DMS79 (cell line): ENCODE data around the gene POC1A.
A peak's percentile ranks its signal among the peaks of the same experiment; 100 is the strongest.
"Not testable (repeated sequence)": the region's sequence is repeated elsewhere in the genome, so short reads cannot be mapped to it uniquely, and the experiment has no call there.

Source experiments
- DNase-seq: peaks from one replicate; lab custom pipeline; 2025; lab: John Stamatoyannopoulos, UW

Gene POC1A

DNA sequence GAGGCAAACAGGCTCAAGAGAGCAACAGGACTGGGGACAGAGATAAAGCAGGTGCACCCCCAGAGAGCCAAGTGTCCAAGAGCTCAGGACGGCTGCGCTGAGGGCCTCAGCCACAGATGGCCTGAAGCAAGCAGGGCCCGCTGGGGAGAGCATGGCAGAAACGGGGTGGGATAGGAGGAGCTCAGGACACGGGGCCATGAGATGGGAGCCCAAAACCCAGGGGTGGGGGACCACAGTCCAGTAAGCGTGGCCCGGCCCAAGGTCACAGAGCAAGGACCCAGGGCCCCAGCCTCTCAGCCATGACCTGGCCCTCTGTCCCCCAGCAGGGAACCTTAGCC lies 107.4 kb downstream of the POC1A start:
- no peak for DNase-seq

DNA sequence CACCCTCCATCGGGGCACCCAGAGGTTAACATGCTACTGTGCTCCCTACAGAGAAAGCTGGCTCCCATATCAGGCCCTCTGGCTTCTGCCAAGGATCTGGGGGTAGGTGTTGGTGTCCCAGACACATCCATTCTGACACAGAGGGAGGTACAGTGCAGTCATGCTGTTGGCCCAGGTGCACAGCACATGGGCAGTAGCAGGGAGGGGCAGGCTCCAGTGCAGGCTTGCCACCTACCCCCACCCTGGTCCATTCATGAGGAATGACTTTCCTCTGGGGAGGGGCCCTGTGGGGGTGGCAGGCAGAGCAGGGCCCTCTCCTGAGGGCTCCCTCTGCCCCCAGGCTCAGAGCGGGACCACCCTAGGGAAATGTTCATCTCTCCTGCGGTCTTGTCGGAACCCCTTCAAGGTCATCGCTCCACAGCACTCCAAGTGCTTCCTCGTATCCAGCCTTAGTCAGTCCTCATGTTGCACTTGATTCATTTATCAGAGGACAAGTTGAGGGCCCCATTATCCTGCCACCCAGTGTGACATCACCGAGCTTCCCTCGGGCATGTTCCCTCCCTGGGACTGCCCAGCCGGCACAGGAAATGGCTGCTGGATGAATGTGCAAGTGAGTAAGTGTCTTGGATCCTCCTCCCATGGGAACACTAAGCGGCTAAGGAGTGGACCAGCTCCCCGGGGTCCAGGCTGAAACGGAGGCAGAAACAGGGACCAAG lies 107.9 kb downstream of the POC1A start:
- DNase-seq = no peak

DNA sequence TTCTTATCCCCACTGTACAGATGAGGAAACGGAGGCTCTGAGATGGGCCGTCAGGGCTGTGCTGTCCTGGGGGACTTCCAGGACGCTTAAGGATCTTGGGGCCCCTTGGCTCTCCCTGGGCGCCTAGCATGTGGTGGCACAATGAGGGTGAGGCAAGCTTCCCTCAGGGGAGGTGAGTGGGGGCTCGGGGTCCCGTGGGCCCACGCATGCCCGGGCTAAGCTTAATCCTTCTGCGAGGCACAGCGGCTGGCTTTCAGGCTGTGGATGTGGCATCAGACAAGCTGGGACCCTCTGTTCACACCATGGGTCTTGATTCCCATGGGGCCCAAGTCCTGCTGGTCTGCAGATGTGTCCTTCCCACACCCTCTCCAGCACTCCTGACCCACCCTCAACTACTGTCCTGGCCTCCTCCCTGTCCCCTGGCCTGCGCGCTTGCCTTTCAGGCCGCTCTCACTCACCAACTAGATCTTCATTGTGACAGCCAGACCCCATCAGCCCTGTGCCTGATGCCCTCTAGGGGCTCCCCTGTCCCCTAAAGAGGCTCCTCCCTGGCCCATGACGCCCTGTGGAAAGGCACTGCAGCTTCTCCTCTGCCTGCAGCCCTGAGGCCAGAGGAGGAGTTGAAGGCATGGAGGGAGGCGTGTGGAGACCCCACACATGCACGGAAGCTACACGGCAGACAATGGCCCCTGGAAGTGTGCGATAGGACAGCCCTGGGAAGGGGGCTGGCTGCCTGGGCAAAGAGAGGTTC lies 109.2 kb downstream of the POC1A start:
- DNase-seq = no peak

DNA sequence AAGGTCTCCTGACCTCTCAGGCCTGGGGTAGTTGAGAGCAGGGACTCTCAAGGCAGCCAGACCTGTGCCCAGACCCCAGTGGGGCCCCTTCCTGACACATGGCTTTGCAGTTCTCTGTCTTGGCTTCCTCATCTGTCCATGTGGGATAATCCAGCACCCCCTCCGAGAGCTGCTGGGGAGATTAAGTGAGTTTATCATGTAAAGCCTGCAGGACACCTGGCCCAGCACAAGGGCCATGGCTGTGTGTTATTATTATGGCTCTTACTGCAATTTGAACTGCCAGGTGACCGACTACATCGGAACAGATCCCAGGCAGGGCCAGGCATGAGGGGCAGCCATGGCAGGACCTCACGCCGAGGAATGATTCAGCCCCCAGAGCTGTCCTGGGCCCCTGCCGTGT lies 110.5 kb downstream of the POC1A start:
- no peak for DNase-seq

DNA sequence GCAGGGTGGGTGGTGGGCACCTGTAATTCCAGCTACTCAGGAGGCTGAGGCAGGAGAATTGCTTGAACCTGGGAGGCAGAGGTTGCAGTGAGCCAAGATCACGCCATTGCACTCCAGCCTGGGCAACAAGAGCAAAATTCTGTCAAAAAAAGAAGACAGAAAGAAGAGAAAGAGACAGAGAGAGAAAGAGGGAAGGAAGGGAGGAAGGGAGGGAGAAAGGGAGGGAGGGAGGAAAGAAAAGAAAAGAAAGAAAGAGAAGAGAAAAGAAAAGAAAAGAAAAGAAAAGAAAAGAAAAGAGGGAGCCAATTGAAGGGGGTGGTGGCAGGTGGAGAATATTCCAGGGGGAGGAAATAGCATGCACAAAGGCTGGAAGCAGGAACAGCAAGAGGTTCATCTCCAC lies 111.2 kb downstream of the POC1A start:
- DNase-seq = not testable (repeated sequence)

DNA sequence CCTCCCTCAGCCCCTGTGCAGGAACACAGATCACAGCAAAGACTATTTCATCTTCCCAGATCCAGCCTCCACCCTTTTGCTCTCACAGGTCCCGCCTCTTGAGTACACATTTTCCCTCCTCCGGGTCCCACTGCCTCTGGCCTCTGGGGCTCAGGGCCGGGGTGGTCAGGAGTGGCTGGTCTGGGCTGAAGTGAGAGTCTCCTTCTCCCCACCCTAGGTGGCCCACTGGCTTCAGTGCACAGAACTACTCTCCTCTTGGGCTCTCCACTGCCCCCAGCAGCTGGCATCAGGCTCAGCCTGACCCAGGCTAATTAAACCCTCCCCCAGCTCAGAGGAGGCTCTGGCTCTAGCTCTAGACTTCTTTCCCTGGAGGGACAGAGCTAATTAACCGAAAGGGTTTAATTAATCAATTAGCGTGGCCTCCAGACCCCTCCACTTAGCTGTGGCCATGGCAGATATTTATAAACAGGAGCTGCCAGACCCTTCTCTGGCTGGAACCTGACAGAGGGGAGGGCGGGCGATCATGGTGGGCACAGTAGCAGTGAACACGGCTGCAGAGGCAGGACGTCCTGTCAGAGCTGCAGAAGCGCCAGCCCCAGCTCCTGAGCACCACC lies 113.0 kb downstream of the POC1A start:
- no peak for DNase-seq

DNA sequence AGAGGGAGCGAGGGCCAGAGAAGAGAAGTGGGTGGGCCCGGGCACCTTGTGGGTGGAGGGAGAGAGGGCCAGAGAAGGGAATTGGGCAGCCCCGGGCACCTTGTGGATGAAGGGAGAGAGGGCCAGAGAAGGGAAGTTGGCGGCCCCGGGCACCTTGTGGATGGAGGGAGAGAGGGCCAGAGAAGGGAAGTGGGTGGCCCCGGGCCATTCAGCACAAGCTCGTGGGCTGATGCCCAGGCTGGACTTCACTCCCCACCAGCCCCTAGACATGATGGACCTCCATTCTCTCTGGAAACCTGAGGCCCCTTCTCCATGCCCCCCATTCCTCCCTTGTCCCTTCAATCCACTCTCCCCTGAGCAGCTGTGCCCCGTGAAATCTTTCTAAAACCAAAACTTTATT lies 113.6 kb downstream of the POC1A start:
- DNase-seq = no peak

DNA sequence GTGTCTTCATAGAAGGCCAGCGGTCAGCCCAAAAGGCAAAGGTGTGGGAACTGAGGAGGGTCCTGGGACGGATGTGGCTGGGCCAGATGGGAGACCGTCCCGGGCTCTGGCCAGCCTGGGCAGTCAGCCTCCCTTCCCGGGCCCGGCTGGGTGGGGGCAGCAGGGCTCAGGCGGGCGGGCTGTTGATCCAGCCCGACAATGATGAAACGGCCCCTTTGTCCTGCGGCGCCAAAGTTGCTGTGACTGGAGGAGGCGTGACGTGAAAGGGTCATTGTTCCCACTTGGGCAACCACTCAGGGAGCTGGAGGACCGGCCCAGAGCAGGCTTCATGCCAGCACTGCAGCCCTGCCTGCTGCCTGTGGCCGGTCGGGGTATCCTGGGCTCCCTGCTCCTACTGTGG lies 114.4 kb downstream of the POC1A start:
- peak; percentile 16 for DNase-seq

DNA sequence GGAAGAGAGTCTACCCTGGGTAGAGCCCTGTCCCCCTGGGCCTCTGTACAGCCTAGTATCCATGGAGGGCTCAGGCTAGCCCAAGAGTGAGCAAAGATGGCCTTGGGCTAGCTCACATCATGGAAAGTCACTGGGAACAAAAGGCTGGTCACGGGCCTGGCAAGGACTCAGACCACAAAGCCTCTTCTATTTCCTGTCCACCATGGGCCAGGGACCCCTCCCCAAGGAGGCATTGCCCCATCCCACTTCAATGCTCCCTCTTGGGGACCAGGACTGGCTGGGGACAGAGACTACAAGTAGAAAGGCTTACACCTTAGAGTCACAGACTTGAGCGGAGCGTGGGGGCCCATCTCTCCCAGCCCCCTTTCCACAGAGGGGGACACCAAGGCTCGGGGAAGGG lies 114.8 kb downstream of the POC1A start:
- no peak for DNase-seq

DNA sequence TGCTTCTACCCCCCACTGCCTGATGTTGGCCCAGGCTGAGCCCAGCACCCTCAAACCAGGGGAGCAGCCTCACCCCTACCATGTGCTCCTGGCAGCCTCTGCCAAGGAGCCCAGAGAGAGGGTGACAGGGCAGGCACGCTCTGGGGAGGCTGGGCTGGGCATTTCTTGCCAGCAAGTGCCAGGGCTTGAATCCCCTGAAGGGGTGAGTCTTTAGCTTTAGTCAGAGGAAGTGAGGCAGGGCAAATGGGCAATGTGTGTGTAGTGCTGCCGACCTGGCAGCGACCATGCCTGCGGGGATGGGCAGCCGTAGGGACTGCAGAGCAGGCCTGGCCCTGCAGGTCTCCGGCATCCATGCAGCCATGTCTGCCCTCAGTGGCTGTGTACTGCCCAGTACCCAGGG lies 116.0 kb downstream of the POC1A start:
- no peak for DNase-seq

DNA sequence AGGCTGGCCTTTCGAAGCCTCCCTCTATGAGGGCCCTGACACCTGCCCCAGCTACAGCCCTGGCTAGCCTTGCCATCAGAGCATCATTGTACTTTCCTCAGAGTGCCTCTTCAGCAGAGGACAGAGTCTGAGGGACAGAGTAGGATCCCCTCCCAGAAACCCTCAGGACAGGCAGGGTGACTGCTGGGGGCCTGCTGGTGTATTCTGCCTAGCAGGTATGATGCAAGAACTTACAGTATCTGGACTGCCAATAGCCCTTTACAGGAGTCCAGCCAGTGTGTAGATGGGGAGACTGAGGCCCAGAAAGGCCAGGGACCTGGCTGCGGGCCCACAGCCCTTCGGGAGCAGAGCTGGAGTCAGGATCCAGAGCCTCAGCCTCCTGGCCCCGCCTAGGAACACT lies 116.9 kb downstream of the POC1A start:
- no peak for DNase-seq

DNA sequence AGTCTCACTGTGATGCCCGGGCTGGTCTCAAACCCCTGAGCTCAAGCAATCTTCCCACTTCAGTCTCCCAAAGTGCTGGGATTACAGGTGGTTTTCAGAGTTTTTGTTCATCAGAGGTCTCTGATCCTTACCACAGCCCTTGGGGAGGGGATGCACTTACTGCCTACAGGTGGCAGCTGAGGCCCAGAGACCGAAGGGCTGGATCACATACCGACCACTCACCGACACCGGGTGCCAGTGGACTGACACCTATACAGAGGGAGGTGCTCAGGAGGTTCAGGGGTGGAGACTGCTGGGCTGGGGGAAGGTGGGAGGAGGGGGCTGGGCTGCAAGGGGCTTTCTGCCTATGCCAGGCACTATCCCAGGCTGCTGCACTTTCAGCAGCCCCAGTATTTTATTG lies 117.4 kb downstream of the POC1A start:
- no peak for DNase-seq

DNA sequence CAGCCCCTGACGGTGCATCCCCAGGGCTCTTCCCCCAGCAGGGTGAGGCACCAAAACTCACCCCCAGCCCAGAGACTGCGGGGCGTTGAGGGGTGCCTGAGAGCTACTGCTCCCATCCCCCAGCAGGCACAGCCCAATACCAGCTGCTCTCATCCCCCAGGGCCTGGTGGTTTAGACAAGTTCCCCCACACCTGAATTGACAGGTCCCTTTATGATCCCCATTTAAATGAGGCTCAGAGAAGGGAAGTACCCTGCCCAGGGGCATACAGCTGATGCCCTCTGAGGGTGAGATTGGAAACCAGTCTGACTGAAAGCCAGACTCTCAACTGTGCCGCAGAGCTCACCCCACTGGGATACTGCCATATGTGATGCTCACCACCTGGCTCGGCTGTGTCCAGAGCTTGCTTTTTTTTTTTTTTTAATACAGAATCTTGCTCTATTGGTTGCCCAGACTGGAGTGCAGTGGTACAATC lies 118.0 kb downstream of the POC1A start:
- DNase-seq = no peak

DNA sequence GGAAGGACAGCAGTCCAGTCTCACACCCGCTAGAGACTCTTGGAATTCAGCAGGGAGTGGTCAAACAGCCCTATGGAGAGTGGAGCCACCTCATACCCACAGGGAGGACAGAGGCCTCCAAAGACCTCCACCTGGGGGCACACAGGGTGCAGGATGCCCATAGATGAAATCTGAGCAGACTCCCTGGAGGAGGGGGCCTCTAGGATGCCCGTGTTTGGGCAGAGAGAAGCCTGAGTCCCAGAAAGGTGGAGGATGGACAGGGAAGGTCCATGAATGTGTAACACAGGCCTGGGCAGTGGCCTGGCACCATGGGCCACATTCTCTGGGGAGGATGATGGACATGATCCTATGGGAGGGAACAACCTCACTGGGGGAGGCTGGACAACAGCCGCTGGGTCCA lies 119.6 kb downstream of the POC1A start:
- no peak for DNase-seq

DNA sequence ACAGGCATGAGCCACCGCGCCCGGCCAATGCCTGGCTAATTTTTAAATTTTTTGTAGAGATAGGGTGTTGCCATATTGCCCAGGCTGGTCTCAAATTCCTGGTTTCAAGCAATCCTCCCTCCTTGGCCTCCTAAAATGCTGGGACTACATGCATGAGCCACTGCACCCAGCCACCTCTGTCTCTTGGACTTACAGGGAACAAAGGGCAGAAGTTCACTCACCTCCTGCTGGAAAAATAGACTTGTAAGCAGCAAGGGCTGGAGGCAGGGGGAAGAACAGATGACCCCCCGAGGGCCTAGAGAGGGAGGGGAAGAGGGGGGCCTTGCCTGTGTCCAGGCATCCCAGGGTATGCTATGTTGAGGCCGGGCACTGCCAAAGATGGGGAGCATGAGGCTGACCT lies 120.0 kb downstream of the POC1A start:
- no peak for DNase-seq

DNA sequence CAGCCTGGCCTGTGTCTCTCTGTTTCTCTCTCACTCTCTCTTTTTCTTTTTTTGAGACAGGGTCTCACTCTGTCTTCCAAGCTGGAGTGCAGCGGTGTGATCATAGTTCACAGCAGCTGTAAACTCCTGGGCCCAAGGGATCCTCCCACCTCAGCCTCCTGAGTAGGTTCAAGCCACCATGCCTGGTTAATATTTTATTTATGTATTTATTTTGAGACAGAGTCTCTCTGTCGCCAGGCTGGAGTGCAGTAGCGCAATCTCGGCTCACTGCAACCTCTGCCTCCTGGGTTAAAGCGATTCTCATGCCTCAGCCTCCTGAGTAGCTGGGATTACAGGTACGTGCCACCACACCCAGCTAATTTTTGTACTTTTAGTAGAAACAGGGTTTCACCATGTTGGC lies 120.5 kb downstream of the POC1A start:
- DNase-seq = not testable (repeated sequence)

DNA sequence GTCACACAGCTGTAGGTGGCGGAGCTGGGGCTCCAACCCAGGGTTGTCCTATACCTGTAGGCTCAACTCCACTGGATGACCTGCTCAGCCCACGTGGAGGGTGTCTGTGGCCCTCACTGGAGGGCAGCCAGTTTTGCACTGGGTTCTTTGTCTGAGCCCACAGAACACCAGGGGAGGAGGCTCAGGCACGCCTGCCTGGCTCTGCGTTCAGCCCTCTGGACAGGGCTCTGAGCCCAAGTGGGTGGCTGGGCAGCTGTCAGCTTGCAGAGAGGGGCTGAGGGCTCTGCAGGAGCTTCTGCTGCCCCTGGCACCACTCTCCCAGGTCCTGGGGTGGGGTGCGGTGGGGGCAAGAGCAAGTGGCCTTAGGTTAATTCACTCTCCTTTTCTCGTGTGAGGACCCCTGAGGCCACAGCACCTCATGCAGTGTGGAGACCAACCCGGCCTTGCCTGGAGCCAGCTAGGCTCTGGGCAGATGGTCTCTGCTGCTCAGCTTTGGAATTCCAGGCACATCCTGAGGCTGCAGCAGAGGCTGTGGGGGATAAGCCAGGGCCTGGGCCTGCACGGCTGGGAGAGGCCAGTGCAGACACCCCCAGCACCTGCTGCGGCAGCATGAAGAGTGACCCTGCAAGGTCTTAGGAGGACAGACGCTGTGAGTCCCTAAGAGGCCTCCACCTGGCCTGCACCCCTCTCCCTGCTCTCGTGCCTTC lies 121.4 kb downstream of the POC1A start:
- DNase-seq = no peak

DNA sequence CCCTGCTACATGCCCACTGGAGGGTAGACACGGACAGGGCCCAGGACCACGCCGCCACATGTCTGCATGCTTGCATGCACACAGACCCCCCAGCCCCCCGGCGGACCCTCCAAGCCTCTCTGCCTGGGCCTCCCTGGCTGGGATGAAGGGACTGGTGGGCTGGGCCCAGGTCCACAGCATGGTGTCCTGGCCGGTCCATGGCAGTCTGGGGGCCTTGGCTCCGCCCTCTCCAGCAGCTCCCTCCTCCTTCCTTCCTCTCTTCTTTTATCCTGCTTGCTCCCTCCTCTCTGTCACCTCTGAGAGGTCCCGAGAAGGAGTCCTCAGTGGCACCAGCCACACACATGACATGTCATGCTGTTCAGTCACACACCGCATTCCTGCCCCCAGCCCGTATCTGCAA lies 122.3 kb downstream of the POC1A start:
- no peak for DNase-seq

DNA sequence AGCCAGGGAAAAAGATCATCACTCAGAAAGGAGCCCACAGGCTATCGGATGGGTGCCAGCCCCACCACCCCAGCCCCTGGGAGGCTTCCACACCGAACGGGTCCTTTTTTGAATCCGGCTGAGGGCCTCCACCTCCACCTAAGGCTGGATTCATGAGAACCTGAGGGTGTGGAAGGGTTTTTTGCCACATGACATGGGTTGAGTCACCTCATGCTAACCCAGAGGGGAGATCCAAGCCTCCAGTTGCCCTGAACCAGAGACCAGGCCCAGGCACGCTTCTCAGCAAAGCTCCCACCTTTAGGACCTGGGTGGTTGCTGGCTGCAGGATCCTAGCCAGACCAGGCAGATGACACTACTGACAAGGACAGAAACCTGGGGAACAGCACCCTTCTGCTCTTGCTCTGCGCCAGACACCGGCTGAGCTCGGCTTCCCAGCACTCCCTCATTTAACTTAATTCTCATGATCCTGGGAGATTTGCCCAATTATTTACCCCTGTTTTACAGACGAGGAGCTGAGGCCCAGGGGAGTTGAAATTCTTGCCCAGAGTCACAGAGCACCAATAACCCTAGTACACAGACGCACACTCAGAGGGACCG lies 123.4 kb downstream of the POC1A start:
- no peak for DNase-seq

DNA sequence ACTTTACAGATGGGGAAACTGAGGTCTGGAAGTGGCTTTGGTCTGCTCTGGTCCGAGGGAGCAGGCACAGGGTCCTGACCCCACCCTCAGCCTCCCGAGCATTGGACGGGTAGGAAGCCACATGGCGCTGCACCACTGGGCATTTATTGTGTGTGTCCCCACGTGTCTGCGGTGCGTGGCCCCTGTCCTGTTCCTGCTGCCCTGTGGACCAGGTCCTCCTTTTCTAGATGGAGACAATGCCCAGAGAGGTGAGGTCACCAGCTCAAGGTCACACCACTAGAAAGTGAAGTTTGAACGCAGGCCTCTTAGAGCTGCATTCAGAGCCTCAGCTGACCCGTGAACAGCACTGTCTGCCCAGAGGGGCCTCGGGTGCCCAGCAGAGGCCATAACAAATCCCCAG lies 124.7 kb downstream of the POC1A start:
- DNase-seq = no peak

DNA sequence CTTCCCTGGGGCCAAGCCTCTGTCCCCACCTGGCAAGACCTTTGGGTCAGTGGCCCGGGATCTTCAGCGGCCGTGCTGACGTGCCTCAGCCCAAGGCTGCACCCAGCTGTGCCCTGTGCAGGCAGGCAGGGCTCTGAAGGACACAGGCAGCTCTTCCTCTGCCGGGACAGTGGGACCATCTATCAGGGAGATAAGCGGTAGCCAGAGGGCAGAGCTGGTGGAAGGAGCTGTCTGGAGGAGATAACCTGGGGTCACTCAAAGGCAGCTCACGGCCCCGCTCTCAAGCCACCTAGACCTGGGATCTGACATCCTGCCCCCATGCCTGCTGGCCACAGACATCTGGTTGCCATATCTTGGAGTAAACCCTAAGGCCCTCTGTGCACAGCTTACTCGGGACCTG lies 125.2 kb downstream of the POC1A start:
- no peak for DNase-seq

DNA sequence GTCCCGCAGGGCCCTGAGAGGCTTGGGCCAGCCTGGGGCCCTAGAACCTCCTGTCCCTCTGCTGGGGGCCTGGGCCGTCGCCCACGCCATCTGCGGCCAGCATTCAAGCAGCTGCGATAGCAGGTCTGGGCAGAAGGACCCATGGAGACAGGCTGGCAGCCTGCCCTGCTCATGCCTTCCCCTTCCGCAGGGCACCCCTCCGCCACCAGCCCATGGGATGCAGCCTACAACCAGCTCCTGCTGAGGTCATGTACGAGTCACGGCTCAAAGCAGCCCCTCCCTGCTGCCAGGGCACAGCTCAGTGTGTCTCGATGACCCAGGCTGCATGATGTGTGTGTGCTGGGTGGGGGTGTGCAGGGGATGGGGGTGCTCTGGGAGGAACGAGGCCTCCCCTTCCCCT lies 125.7 kb downstream of the POC1A start:
- DNase-seq = no peak
